Kidney (tissue), 14 donors: ENCODE measurements around the gene AIF1L. TPM values are rescaled to one million over a fixed set of nuclear protein-coding genes. Genes with fewer than 3 reads are reported as not detected.

Source experiments
- DNase-seq, 5 donors: peaks; one replicate each; pipeline ENCODE4 v3.0.0-alpha.2; 2013 to 2020
- FAIRE-seq: peaks from 2 replicates; lab custom pipeline; 2012; peaks lifted over from hg19 to GRCh38; lab: Jason Lieb, UNC
- H3K27ac ChIP-seq, 2 donors: one replicate each; pipeline ENCODE4 v1.7.0; 2013; ENCODE audit warnings: low read depth in 2 of 2, low read length in 2 of 2, inconsistent platforms in 1 of 2
- H3K27me3 ChIP-seq: one replicate; pipeline ENCODE4 v1.7.1; 2013; ENCODE audit warnings: low read length, inconsistent platforms; ENCODE audit not compliant: control insufficient read depth, insufficient read depth
- H3K36me3 ChIP-seq, 3 donors: one replicate each; pipeline versions ENCODE4 v1.7.0 to v1.7.1; 2013; ENCODE audit warnings: low read length in 3 of 3, control low read depth in 1 of 3, inconsistent platforms in 1 of 3; ENCODE audit not compliant: insufficient read depth in 3 of 3, control insufficient read depth in 2 of 3
- H3K4me1 ChIP-seq, 3 donors: one replicate each; pipeline versions ENCODE4 v1.7.0 to v1.7.1; 2013; ENCODE audit warnings: low read length in 3 of 3, inconsistent platforms in 1 of 3, low read depth in 1 of 3; ENCODE audit not compliant: control insufficient read depth in 2 of 3, insufficient read depth in 2 of 3
- H3K4me3 ChIP-seq, 3 donors: one replicate each; pipeline versions ENCODE4 v1.7.0 to v1.8.1; 2013; ENCODE audit warnings: low read length in 3 of 3, control low read depth in 1 of 3, inconsistent platforms in 1 of 3
- H3K9ac ChIP-seq, 3 donors: one replicate each; pipeline versions ENCODE4 v1.7.0 to v1.7.1; 2013; ENCODE audit warnings: low read length in 3 of 3, control low read depth in 1 of 3, inconsistent platforms in 1 of 3
- H3K9me3 ChIP-seq, 3 donors: one replicate each; pipeline versions ENCODE4 v1.7.0 to v1.7.1; 2013; ENCODE audit warnings: low read length in 3 of 3, control low read depth in 1 of 3, inconsistent platforms in 1 of 3; ENCODE audit not compliant: control insufficient read depth in 2 of 3, insufficient read depth in 1 of 3
- CTCF ChIP-seq: IDR thresholded peaks from 3 replicates; pipeline ENCODE4 v1.5.1; 2012; ENCODE audit warnings: mild to moderate bottlenecking, moderate library complexity, borderline replicate concordance; ENCODE audit not compliant: insufficient read depth; ENCODE audit errors: extremely low read depth
- intact Hi-C: fragments of 100-400 bp; cut with DNase I; formaldehyde crosslinking; loops from one replicate; pipeline ENCODE4 v1.11.1; 2022
- polyA plus RNA-seq: library from polyadenylated mRNA; stranded (reverse); fragments of 350-450 nt; fragmentation: Illumina TruSeq; extraction: RNeasy Lipid Tissue Mini Kit (QIAGEN cat#74804); gene quantifications from one replicate; pipeline ENCODE4 v1.2.3, GENCODE V29; 2014; ENCODE audit warnings: low read depth, low replicate concordance; ENCODE audit not compliant: insufficient read depth
- total RNA-seq: library from RNA; stranded (reverse); fragmentation: NEBNext Ultra II Directional; extraction: Animal tissue kit (Norgen Biotek cat#: 25700); gene quantifications from one replicate; pipeline ENCODE4 v1.2.1, GENCODE V29; 2021
- donor health status: control.
- donor health status: control.
- donor health status: control.
- donor health status: control.
- donor health status: control.
- donor health status: DM: yes; HTN: yes; CAD: no.
- donor health status: Normal renal cell carcinoma (clear cell type).

The AIF1L gene
- total and polyA plus RNA-seq, 2 donors from 2014 or later, result 397 to 439 TPM

- Histone ChIP-seq H3K4me3 (no peak overlapping the region), H3K4me1 (no peaks in the 10 kb centered on the region), H3K36me3 (no peaks in the 10 kb centered on the region), H3K27ac (no peak overlapping the region), H3K9me3 (no peaks in the 10 kb centered on the region), H3K27me3 (no peaks in the 10 kb centered on the region), H3K9ac (no peak overlapping the region)
- no peak for DNase-seq
- no peak for FAIRE-seq
- intact Hi-C loops, result no loop called here
- TF ChIP-seq CTCF, result no peak
These were observed 10.8 kb upstream of the AIF1L start for GRCh38 chr9:131085370-131086122.

GRCh38 chr9:131087354-131087893 lies 8.9 kb upstream of the AIF1L start:
- DNase-seq (no peak), FAIRE-seq (no peak)
- intact Hi-C loops, result no loop called here

GRCh38 chr9:131090025-131090787 lies 6.1 kb upstream of the AIF1L start:
- no peak overlapping the region for H3K27ac ChIP-seq
- H3K36me3 ChIP-seq, result no peaks in the 10 kb centered on the region
- H3K9me3 ChIP-seq, result no peaks in the 10 kb centered on the region
- no peaks in the 10 kb centered on the region for H3K4me1 ChIP-seq
- no peak for TF ChIP-seq CTCF
- H3K4me3 ChIP-seq, result no peak overlapping the region
- DNase-seq, result no peak
- H3K27me3 ChIP-seq, result no peaks in the 10 kb centered on the region
- intact Hi-C loops, result no loop called here
- no peak overlapping the region for H3K9ac ChIP-seq
- no peak for FAIRE-seq

More at GRCh38 chr9:131087354-131087893, 8.9 kb upstream of the AIF1L start:
- H3K36me3 ChIP-seq, result no peaks in the 10 kb centered on the region
- no peaks in the 10 kb centered on the region for H3K27me3 ChIP-seq
- H3K4me1 ChIP-seq, result no peaks in the 10 kb centered on the region
- H3K9ac ChIP-seq, result no peak overlapping the region
- no peak overlapping the region for H3K27ac ChIP-seq
- no peaks in the 10 kb centered on the region for H3K9me3 ChIP-seq
- TF ChIP-seq CTCF, result no peak
- no peak overlapping the region for H3K4me3 ChIP-seq
